Coronary artery (tissue), 2 donors: ENCODE results near the gene RAB43.

Experiments
- DNase-seq: peaks from one replicate; pipeline ENCODE4 v3.0.0-alpha.2; 2017; ENCODE audit warnings: low spot score
- H3K27ac ChIP-seq, 2 donors: fragments of 200-600 bp; sonication (generic); one replicate each; pipeline ENCODE4 v1.5.1; 2016 to 2019
- H3K4me3 ChIP-seq: fragments of 200-600 bp; sonication (generic); 2 replicates; pipeline ENCODE4 v1.5.1; 2016; ENCODE audit warnings: mild to moderate bottlenecking, moderate library complexity
- TF ChIP-seq, protein P1 (sequence below): fragments of 200-600 bp; sonication (generic); IDR thresholded peaks from one replicate; pipeline ENCODE4 v1.5.1; 2019; ENCODE audit warnings: antibody characterized with exemption

Gene RAB43

DNA sequence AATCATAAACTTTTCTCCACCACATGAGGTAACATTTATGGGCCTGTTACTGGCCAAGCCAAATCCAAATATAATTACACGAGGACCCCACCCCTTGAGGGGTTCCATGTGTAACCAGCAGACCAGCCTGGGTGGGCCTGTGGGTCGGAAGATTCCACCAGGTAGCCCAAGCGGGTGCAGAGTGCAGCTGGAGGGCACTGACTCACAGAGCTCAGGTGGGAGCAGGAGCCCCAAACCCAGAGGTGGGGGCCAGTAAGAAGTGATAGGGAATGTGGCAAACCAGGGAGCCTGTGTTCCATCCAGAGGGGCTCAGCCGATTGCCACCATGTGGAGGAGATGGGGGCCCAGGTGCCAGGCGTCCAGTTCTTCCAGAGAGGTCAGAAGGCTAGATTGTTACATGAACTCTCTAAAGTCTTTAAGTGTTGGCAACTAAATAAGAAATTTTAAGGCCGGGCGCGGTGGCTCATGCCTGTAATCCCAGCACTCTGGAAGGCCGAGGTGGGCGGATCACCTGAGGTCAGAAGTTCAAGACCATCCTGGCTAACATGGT, 58.4 kb downstream of the RAB43 start:
- no peak for DNase-seq
- TF ChIP-seq, protein P1, sequence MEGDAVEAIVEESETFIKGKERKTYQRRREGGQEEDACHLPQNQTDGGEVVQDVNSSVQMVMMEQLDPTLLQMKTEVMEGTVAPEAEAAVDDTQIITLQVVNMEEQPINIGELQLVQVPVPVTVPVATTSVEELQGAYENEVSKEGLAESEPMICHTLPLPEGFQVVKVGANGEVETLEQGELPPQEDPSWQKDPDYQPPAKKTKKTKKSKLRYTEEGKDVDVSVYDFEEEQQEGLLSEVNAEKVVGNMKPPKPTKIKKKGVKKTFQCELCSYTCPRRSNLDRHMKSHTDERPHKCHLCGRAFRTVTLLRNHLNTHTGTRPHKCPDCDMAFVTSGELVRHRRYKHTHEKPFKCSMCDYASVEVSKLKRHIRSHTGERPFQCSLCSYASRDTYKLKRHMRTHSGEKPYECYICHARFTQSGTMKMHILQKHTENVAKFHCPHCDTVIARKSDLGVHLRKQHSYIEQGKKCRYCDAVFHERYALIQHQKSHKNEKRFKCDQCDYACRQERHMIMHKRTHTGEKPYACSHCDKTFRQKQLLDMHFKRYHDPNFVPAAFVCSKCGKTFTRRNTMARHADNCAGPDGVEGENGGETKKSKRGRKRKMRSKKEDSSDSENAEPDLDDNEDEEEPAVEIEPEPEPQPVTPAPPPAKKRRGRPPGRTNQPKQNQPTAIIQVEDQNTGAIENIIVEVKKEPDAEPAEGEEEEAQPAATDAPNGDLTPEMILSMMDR: no peak
- Histone ChIP-seq H3K27ac (no peak overlapping the region), H3K4me3 (no peak overlapping the region)

DNA sequence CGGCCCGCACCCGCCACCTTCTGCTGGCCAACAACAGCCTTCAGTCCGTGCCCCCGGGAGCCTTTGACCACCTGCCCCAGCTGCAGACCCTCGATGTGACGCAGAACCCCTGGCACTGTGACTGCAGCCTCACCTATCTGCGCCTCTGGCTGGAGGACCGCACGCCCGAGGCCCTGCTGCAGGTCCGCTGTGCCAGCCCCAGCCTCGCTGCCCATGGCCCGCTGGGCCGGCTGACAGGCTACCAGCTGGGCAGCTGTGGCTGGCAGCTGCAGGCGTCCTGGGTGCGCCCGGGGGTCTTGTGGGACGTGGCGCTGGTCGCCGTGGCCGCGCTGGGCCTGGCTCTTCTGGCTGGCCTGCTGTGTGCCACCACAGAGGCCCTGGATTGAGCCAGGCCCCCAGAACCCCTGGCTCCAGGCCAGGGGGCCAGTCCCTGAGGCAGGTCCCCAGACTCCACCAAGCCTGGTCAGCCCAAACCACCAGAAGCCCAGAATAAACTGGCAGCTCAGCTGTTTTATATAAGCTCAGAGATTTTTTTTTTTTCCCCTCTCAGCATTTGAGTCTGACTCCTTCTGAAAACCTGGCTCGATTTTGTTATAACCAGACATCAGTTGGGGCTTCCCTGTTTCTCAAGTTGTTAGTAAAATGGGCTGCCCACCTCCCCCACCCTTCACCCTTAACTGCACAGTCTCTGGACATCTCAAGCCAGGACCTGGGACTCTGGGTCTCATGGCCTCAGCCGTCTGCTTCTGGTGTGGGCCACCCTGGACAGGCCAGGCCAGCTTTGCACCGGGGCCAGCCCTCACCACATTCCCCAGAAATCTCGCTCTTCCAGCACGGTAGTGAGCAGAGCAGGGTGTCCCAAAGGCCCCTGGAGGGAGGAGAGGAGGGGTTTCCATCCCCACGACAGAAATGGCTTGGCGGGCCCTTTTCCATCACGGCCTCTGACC, 59.4 kb downstream of the RAB43 start:
- Histone ChIP-seq H3K4me3 (no peak overlapping the region), H3K27ac (peak overlapping the region; percentile 80 to 91)
- DNase-seq: no peak
- TF ChIP-seq, protein P1: no peak

DNA sequence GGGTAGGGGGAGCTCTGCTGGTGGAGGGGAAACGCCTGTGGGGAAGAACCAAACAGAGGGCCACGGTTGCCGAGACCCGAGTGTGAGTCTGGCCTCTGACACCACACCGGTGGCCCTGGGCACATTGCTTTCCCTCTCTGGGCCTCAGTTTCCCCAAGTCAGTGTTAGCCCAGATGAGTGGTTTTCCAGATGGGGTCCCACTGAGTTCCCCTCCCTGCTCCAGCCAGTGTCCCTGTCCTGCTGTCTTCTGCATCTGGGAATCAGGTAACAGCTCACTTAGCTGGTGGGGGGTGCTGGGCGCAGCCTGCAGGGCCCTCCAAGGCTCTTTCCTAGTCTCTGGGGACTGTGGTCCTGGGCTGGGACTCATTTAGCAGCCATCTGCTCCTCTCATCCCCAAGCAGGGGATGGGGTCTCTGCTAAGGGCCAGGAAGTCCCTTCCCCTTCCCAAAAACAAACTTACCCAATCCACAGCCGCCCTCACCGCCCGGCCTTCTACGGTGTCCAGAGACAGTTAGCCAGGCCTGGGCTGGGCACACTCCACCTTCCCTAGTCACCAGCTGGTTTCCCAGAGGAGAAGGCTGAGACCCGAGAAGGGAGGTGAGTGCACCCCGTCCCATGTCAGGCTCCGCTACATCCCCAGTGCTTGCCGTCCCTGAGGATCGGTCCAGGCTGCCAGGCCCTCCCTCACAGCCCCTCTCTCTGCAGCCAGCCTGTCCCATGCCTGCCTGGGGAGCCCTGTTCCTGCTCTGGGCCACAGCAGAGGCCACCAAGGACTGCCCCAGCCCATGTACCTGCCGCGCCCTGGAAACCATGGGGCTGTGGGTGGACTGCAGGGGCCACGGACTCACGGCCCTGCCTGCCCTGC, 60.3 kb downstream of the RAB43 start:
- Histone ChIP-seq H3K4me3 (no peak overlapping the region), H3K27ac (peak overlapping the region; percentile 80 to 91)
- TF ChIP-seq, protein P1: no peak
- no peak for DNase-seq

DNA sequence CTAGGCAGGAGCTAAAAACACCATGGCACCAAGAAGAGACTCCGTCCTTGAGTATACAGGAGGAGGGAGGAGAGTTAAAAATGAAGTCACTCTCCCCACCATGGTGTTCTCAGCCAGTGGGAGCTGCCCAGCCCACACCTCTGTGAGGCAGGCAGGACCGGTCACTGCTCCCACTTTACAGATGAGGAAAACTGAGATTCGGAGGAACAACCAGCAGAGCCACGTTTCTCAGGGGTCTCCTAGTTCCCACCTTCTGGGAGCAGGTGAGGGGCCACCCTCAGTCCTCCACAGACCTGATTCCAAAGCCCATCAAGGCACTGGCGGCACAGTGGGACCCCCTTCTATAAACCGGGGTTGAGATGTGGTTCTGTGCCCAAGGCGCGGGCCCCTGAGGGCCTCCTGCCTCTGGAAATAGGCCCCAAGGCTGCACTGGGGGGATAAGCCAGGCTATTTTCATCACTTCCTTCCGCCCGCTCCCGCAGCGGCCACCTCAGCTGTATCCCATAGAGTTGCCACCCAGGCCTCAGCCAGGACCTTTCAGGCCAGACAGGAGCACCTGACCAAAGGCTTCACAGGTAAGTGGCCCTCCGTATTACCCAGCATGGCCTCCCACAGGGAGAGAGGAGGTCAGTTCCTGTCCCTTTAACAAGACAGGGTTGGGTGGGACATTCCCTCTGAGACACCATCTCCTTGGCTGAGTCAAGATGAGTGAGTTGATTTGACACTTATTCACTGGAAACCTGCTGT, 61.2 kb downstream of the RAB43 start, which contains the start of gene GP9:
TSS of gene GP9 (plus strand) at position 504 of the 747 bp plus-strand sequence. CDS start 961 bp downstream, outside the sequence.
- peak within 1 kb of the TSS; percentile 80 to 91 for H3K27ac ChIP-seq
- TF ChIP-seq, protein P1: no peak
- no peak within 1 kb of the TSS for H3K4me3 ChIP-seq
- DNase-seq: no peak

DNA sequence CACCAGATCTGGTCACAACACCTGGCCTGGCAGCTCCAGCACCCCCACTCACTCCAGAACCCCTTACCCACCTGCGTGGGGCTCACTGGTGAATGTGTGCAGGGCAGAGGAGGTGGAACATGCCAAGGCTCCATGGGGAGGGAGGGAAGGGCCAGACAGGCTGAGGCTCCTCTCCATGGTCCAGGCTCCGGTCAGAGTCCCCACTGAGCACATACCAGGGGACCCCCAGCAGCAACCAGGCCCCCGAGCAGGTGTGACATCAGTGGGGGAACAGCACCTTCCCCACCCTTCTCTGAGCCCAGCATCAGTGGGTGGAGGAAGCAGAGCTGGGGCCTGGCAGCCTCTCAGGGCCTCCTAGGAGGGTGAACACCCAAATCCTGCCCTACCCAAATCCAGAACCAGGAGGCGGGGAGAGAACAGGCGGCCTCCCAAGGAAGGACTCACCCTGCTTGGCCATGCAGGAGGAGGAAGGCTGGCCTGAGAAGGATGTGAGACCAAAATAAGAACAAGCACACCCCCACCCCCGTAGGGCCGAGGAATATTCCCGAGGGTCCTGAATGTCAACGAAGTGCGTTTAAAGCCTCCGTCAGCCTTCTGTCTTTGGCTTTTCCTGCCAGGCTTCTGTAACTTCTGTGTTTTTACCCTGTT, 62.2 kb downstream of the RAB43 start:
- peak overlapping the region; percentile 80 to 91 for H3K27ac ChIP-seq
- no peak for DNase-seq
- TF ChIP-seq, protein P1: no peak
- H3K4me3 ChIP-seq: no peak overlapping the region
